Stimulated activated CD4-positive, alpha-beta T cell treated with anti-CD3 and anti-CD28 coated beads, TNF-alpha, amount 100 ng/mL, for 24 hours (primary cell): ENCODE data around the gene ACTN4.
"Not testable (repeated sequence)": the region's sequence is repeated elsewhere in the genome, so short reads cannot be mapped to it uniquely, and the experiment has no call there.

Experiments used
- DNase-seq, 3 experiments: peaks; one replicate each; pipeline ENCODE4 v3.0.0-alpha.2; 2020; ENCODE audit warnings: low read depth in 3 of 3

ACTN4 gene

GRCh38 chr19:38647368-38647965, at the start of gene ACTN4:
Gene ACTN4 (plus strand): TSS chr19:38647649. CDS start chr19:38647746, 97 bp downstream.
- DNase-seq: peak; percentile 99 to 100 (median 100)

GRCh38 chr19:38599722-38600121, 47.7 kb upstream of the ACTN4 start:
- DNase-seq: no peak

GRCh38 chr19:38602856-38603255, 44.6 kb upstream of the ACTN4 start:
- DNase-seq: not testable (repeated sequence)

GRCh38 chr19:38606131-38606530, 41.3 kb upstream of the ACTN4 start:
- no peak for DNase-seq

- no peak for DNase-seq
These were observed 33.2 kb upstream of the ACTN4 start for GRCh38 chr19:38614289-38614688.

GRCh38 chr19:38615007-38615581, 32.4 kb upstream of the ACTN4 start:
- no peak for DNase-seq

- DNase-seq: no peak
These were observed 31.2 kb upstream of the ACTN4 start for GRCh38 chr19:38616265-38616664.

GRCh38 chr19:38617283-38617763, 30.1 kb upstream of the ACTN4 start:
- peak in 1 of 3 experiments; percentile 9 for DNase-seq

GRCh38 chr19:38617764-38618589, 29.5 kb upstream of the ACTN4 start, which contains the start of gene MAP4K1:
Gene MAP4K1 (minus strand): TSS chr19:38617953. CDS start chr19:38617895, 58 bp downstream.
- peak; percentile 40 to 81 (median 55) for DNase-seq

GRCh38 chr19:38618590-38619360, 28.7 kb upstream of the ACTN4 start, which contains the start of gene EIF3K:
Gene EIF3K (plus strand): TSS chr19:38619188. CDS start chr19:38619269, 81 bp downstream.
- DNase-seq: peak; percentile 94 to 99 (median 97)

- DNase-seq: no peak
These were observed 27.9 kb upstream of the ACTN4 start for GRCh38 chr19:38619361-38620174.

- no peak for DNase-seq
These were observed 22.6 kb upstream of the ACTN4 start for GRCh38 chr19:38624822-38625221.

GRCh38 chr19:38626401-38626800, 21.0 kb upstream of the ACTN4 start:
- no peak for DNase-seq

- DNase-seq: no peak
These were observed 17.9 kb upstream of the ACTN4 start for GRCh38 chr19:38629568-38629967.

- not testable (repeated sequence) for DNase-seq
These were observed 16.1 kb upstream of the ACTN4 start for GRCh38 chr19:38631301-38631700.

GRCh38 chr19:38631811-38632475, 15.5 kb upstream of the ACTN4 start:
- not testable (repeated sequence) for DNase-seq

- DNase-seq: no peak
These were observed 14.8 kb upstream of the ACTN4 start for GRCh38 chr19:38632476-38633213.

GRCh38 chr19:38634757-38635482, 12.5 kb upstream of the ACTN4 start:
- DNase-seq: peak; percentile 48 to 71 (median 53)
